Tracheal epithelial cell (primary cell): Measurements from ENCODE around the gene KLF18. TPM values are rescaled to one million over a fixed set of nuclear protein-coding genes. Genes with fewer than 3 reads are reported as not detected.

Source experiments
- total RNA-seq: library from RNA; depleted of rRNA; stranded (reverse); fragments of >200 nt; gene quantifications from 2 replicates; pipeline ENCODE4 v1.2.1, GENCODE V29; 2014

KLF18 gene
- not detected in 2 replicates for total RNA-seq

DNA sequence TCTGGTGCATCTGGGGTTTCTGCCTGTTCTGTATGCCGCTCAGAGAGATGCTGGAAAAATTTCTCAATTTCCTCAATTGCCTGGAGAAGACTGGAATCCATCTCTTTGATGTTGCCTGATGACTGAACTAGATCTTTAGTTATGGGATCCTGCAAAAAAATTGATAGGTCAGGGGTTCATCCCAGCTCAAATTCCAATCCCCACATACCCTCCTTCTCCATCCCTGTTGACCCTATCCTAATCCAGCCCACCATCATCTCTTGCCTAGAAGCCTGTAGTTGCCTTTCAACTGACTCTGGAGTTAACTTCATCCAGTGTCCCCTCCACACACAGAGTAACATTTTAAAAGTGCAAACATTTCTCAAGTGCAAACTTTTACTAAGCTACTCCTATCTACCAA lies at the start of gene KLF18:
Gene KLF18, minus strand, starts transcription at position 101 of the 400 bp plus-strand sequence. Its CDS starts 0 bp downstream, at position 101.

DNA sequence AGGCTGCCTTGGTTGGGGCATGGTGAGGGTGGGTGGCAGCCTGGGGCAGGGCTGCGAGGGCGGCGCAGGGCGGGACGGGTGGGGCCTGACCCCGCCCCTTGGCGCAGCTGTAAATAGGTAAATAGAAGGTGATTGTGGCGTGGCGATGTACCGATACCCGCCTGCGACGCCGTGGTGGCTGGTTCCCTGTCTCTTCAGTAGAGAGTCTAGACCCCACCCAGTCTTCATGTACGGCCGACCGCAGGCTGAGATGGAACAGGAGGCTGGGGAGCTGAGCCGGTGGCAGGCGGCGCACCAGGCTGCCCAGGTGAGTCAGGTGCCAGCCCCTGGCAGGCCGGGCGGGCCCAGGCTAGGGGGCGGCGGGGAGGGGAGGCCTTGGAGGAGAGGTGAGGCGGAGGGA lies 22.7 kb downstream of the KLF18 start, which contains the start of gene KLF17:
Gene KLF17, plus strand, starts transcription at position 140 of the 400 bp plus-strand sequence. Its CDS starts 87 bp downstream, at position 227.

Other genes starting within 250 kb of the KLF18 start
- 30.6 and 37.7 TPM in 2 replicates for gene ARTN, start 207.8 kb downstream of the KLF18 start, total RNA-seq
- gene IPO13, start 194.7 kb downstream of the KLF18 start, total RNA-seq, result 25.4 and 30.6 TPM in 2 replicates
- 27.7 and 29.4 TPM in 2 replicates for gene DPH2, start 171.6 kb downstream of the KLF18 start, total RNA-seq
- 187 and 208 TPM in 2 replicates for gene ATP6V0B, start 166.7 kb downstream of the KLF18 start, total RNA-seq
- gene B4GALT2, start 162.4 kb downstream of the KLF18 start, total RNA-seq, result 104 and 123 TPM in 2 replicates
- gene CCDC24, start 150.0 kb downstream of the KLF18 start, total RNA-seq, result 3.4 and 5.3 TPM in 2 replicates
- 11.9 and 14.7 TPM in 2 replicates for gene SLC6A9, start 110.2 kb downstream of the KLF18 start, total RNA-seq
- gene KLF17, start 22.8 kb downstream of the KLF18 start, total RNA-seq, result 0.24 TPM in 1 of 2 replicates, not detected in the other
- 9.2 and 11.9 TPM in 2 replicates for gene DMAP1, start 71.8 kb upstream of the KLF18 start, total RNA-seq
- 52.4 and 54.0 TPM in 2 replicates for gene ERI3, start 213.6 kb upstream of the KLF18 start, total RNA-seq